ENCODE measurements around the gene CNTN3.

GRCh38 chr3:74651292-74651691, 36.8 kb upstream of the CNTN3 start:
- TF ChIP-seq EP300 (IDR thresholded peaks at IDR 0.05; ENCODE audit: borderline replicate concordance) (no peak), YY1 (IDR thresholded peaks at IDR 0.05; ENCODE audit: low read depth) (no peak), TEAD4 (IDR thresholded peaks at IDR 0.05) (no peak), CREB1 (IDR thresholded peaks at IDR 0.05; ENCODE audit: low read depth) (no peak), TCF12 (IDR thresholded peaks at IDR 0.05; ENCODE audit: low read depth) (no peak), REST (IDR thresholded peaks at IDR 0.05; ENCODE audit: low read depth) (no peak), TAF1 (IDR thresholded peaks at IDR 0.05; ENCODE audit: low read depth) (no peak), CEBPB (IDR thresholded peaks at IDR 0.05) (no peak), ZBTB7A (IDR thresholded peaks at IDR 0.05; ENCODE audit: low read depth) (no peak), MAX (IDR thresholded peaks at IDR 0.05) (no peak), USF1 (IDR thresholded peaks at IDR 0.05) (no peak)

Measured in Ishikawa (cell line).